Right lobe of liver (tissue), 6 donors: ENCODE results near the gene BDP1. TPM values are rescaled to one million over a fixed set of nuclear protein-coding genes. Genes with fewer than 3 reads are reported as not detected.
A peak's percentile ranks its signal among the peaks of the same experiment; 100 is the strongest.
"Not testable (repeated sequence)": the region's sequence is repeated elsewhere in the genome, so short reads cannot be mapped to it uniquely, and the experiment has no call there.

Source experiments
- ATAC-seq, 4 donors: fragments of 200-7000 bp; cut with Tn5 transposase; one replicate each; pipeline ENCODE4 v1.9.1; 2020; ENCODE audit warnings: mild to moderate bottlenecking in 4 of 4, moderate library complexity in 4 of 4
- DNase-seq, 3 donors: peaks; one replicate each; pipeline ENCODE4 v3.0.0-alpha.2; 2020
- H3K27ac ChIP-seq, 3 donors: fragments of 200-600 bp; one replicate each; pipeline ENCODE4 v1.8.0; 2022
- H3K27me3 ChIP-seq, 2 donors: fragments of 200-600 bp; one replicate each; pipeline ENCODE4 v1.8.0; 2022
- H3K36me3 ChIP-seq, 4 donors: fragments of 200-600 bp; sonication (generic) in 1 of 4; one replicate each; pipeline versions ENCODE4 v1.5.1 to v1.8.0; 2017 to 2022; ENCODE audit warnings: control low read depth in 1 of 4
- H3K4me1 ChIP-seq, 4 donors: fragments of 200-600 bp; sonication (generic) in 1 of 4; one replicate each; pipeline versions ENCODE4 v1.5.1 to v1.8.0; 2017 to 2022; ENCODE audit warnings: control low read depth in 1 of 4
- H3K4me3 ChIP-seq, 3 donors: fragments of 200-600 bp; one replicate each; pipeline ENCODE4 v1.8.0; 2022
- H3K9me3 ChIP-seq, 4 donors: fragments of 200-600 bp; sonication (generic) in 1 of 4; one replicate each; pipeline versions ENCODE4 v1.5.1 to v1.8.0; 2017 to 2022; ENCODE audit warnings: control low read depth in 1 of 4
- CTCF ChIP-seq, 4 donors: fragments of 200-600 bp in 3 of 4; fragments of 450-650 bp in 1 of 4; IDR thresholded peaks; one replicate each; pipeline versions ENCODE4 v1.5.1 to v1.8.0; 2016 to 2022; ENCODE audit warnings: antibody characterized with exemption in 4 of 4, mild to moderate bottlenecking in 2 of 4
- POLR2A ChIP-seq: fragments of 450-650 bp; IDR thresholded peaks from one replicate; pipeline ENCODE4 v1.6.1; 2017; ENCODE audit warnings: antibody characterized with exemption, mild to moderate bottlenecking
- WGBS: methylation state at CpG from one replicate; pipeline ENCODE4 v1.1.6; 2018; ENCODE audit warnings: low coverage, low lambda C conversion rate; ENCODE audit not compliant: insufficient coverage; ENCODE audit errors: missing lambda C conversion rate; 5-methylcytosine and 5-hydroxymethylcytosine counted together
- intact Hi-C, 2 donors: fragments of 100-400 bp; cut with DNase I; formaldehyde crosslinking; loops; one replicate each; pipeline versions ENCODE4 v1.11.2 to v1.14.1; 2022
- small RNA-seq, 2 experiments: library from RNA; depleted of rRNA; stranded (forward); fragments of <200 nt; gene quantifications; one replicate each; pipeline ENCODE3, GENCODE V24; 2016
- total RNA-seq, 6 experiments: library from RNA; depleted of rRNA in 2 of 6; stranded (reverse); fragments of >200 nt in 2 of 6; fragmentation: NEBNext Ultra II Directional in 3 of 6; extraction: Animal tissue kit (Norgen Biotek cat#: 25700) in 3 of 6; gene quantifications; one replicate each; pipeline versions ENCODE4 v1.1.0 to v1.2.4, GENCODE V29; 2016 to 2023
- donor health status: DM: no; HTN: yes; CAD: no.
- donor health status: DM: no; HTN: no; CAD: no.
- donor health status: DM: no; HTN: no; CAD: no.
- donor health status: DM: no; HTN: yes; CAD: no.
- donor health status: DM: no; HTN: yes; CAD: no.

The BDP1 gene
- total RNA-seq, 6 experiments from 2014 or later: 7.3 to 16.6 (median 11.9) TPM

- DNase-seq: peak in 1 of 3 donors; percentile 73
- peaks cover 5 to 66% (median 29%) of the 10 kb centered on the region in 4 donors for H3K36me3 ChIP-seq
These were observed 146.0 kb downstream of the BDP1 start for GRCh38 chr5:71601222-71602026.

GRCh38 chr5:71609916-71610315 lies 154.5 kb downstream of the BDP1 start:
- H3K9me3 ChIP-seq, H3K4me1 ChIP-seq, H3K4me3 ChIP-seq, H3K27ac ChIP-seq, intact Hi-C loops, ATAC-seq, H3K27me3 ChIP-seq, DNase-seq: not testable (repeated sequence)
- peaks cover 0 to 33% (median 9%) of the 10 kb centered on the region in 4 donors for H3K36me3 ChIP-seq
- 100% methylated on average over 2 of the region's 16 CpGs for WGBS

More at GRCh38 chr5:71601222-71602026, 146.0 kb downstream of the BDP1 start:
- intact Hi-C loops: no loop called here
- TF ChIP-seq POLR2A: no peak
- peak; percentile 46 to 73 (median 66) for TF ChIP-seq CTCF (IDR thresholded peaks at IDR 0.05)
- ATAC-seq: peak; percentile 91 to 99 (median 96)
- Histone ChIP-seq H3K9me3 (no peaks in the 10 kb centered on the region), H3K27ac (no peak overlapping the region), H3K27me3 (no peaks in the 10 kb centered on the region), H3K4me1 (peaks cover 0 to 5% (median 2%) of the 10 kb centered on the region in 4 donors), H3K4me3 (no peak overlapping the region)
- 64% methylated on average over 6 of the region's 6 CpGs for WGBS

DNA sequence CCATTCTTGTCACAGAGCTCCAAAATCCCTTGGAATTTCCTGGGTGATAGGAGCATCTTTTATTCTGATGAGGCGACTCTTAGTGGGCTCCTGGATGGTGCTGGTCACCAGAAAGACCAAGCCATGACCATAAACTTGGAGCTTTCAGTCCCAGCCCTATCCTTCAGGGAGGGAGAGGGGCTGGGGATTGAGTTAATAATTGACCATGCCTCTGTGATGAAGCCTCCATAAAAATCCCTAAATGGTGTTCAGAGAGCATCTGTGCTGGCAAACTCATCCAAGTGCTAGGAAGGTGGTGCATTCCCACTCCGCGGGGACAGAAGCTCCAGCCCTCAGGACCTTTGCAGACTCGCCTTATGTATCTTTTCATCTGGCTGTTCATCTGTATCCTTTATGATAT lies 160.4 kb downstream of the BDP1 start:
- DNase-seq: no peak
- Histone ChIP-seq H3K27ac (no peak overlapping the region), H3K9me3 (no peaks in the 10 kb centered on the region), H3K4me1 (no peaks in the 10 kb centered on the region), H3K4me3 (no peak overlapping the region), H3K27me3 (no peaks in the 10 kb centered on the region), H3K36me3 (peaks cover 0 to 65% (median 14%) of the 10 kb centered on the region in 4 donors)
- WGBS: 73% methylated on average over 4 of the region's 4 CpGs
- TF ChIP-seq CTCF (IDR thresholded peaks at IDR 0.05) (no peak), POLR2A (no peak)
- no peak for ATAC-seq
- intact Hi-C loops: no loop called here

Small RNA genes lying within 50 kb of the gene (small RNA-seq; reads per million reads assigned to genes)
- 0 reads per million in 2 experiments for gene HMGN1P12

Other genes with a start within 250 kb of the BDP1 start
- gene MCCC2, start 131.7 kb downstream of the BDP1 start, total RNA-seq: 10 to 100 TPM; 70.4 to 92.7 (median 81.0) TPM